Esophagus muscularis mucosa (tissue), 3 donors: ENCODE results near the gene KCNJ13.

Experiments
- CTCF ChIP-seq, 3 experiments: fragments of 200-600 bp in 2 of 3; fragments of 450-650 bp in 1 of 3; sonication (generic) in 2 of 3; IDR thresholded peaks; one replicate each; pipeline ENCODE4 v1.5.1; 2017 to 2019; ENCODE audit warnings: antibody characterized with exemption in 3 of 3, mild to moderate bottlenecking in 2 of 3, moderate library complexity in 1 of 3
- POLR2A ChIP-seq: fragments of 450-650 bp; IDR thresholded peaks from one replicate; pipeline ENCODE4 v1.6.1; 2017; ENCODE audit warnings: antibody characterized with exemption, moderate library complexity, mild to moderate bottlenecking, low read depth
- POLR2AphosphoS5 ChIP-seq, 2 donors: sonication (generic); formaldehyde crosslinking; IDR thresholded peaks; one replicate each; pipeline ENCODE4 v1.6.1; 2017; ENCODE audit warnings: antibody characterized with exemption in 2 of 2

- TF ChIP-seq CTCF (IDR thresholded peaks at IDR 0.05) (no peak), POLR2AphosphoS5 (IDR thresholded peaks at IDR 0.05) (no peak), POLR2A (no peak)
These were observed 55.1 kb downstream of the KCNJ13 start for GRCh38 chr2:232721261-232721660.
